Measurements from ENCODE around the gene RUBCNL.

- TF ChIP-seq CTCF (IDR thresholded peaks at IDR 0.05) (no peak), POLR2AphosphoS5 (IDR thresholded peaks at IDR 0.05; ENCODE audit: insufficient read depth in 1 of 2, low read depth in 1 of 2) (no peak), POLR2A (IDR thresholded peaks at IDR 0.05) (no peak)
Observed at GRCh38 chr13:46310066-46310465, 77.0 kb downstream of the RUBCNL start.
